Caco-2 (cell line): ENCODE measurements around the gene ZNF398. TPM values are rescaled to one million over a fixed set of nuclear protein-coding genes. Genes with fewer than 3 reads are reported as not detected.
A peak's percentile ranks its signal among the peaks of the same experiment; 100 is the strongest.

Source experiments
- BruUV-seq: library from RNA; stranded (reverse); fragments of 400-500 nt; replicated peaks from 2 replicates; lab custom pipeline; 2021; lab: Mats Ljungman, UMichigan
- CTCF ChIA-PET: fragments of 300-600 bp; sonication (Branson Sonifier 250); formaldehyde crosslinking; loops from one replicate; lab custom pipeline; 2022; ENCODE audit warnings: antibody characterized with exemption; lab: Charles Lee
- POLR2A ChIA-PET: fragments of 300-600 bp; sonication (Branson Sonifier 250); formaldehyde crosslinking; loops from one replicate; lab custom pipeline; 2022; ENCODE audit warnings: antibody characterized with exemption; lab: Charles Lee
- DNase-seq, 2 experiments: peaks; one replicate each; pipeline versions ENCODE4 v3.0.0 to v3.0.0-alpha.2; 2020 to 2022
- H3K27me3 ChIP-seq: replicated peaks from 2 replicates; pipeline ENCODE4 v1.6.0; 2011; ENCODE audit warnings: low read length; ENCODE audit not compliant: control insufficient read depth, insufficient read depth
- H3K36me3 ChIP-seq: 2 replicates; pipeline ENCODE4 v1.5.1; 2011; ENCODE audit warnings: low read length; ENCODE audit not compliant: control insufficient read depth, insufficient read depth
- H3K4me1 ChIP-seq: fragments of 250-450 bp; sonication (Bioruptor Pico); 2 replicates; pipeline ENCODE4 v1.5.1; 2020; ENCODE audit warnings: mild to moderate bottlenecking
- H3K4me3 ChIP-seq: 2 replicates; pipeline ENCODE4 v1.5.1; 2011; ENCODE audit warnings: low read depth, mild to moderate bottlenecking, control low read depth, low read length
- H3K9me3 ChIP-seq: fragments of 250-450 bp; sonication (Bioruptor Pico); 2 replicates; pipeline ENCODE4 v1.5.1; 2020; ENCODE audit warnings: mild to moderate bottlenecking, moderate library complexity
- H3K27ac Mint-ChIP-seq: one replicate; pipeline ENCODE4 v1.8.0; 2022; ENCODE audit warnings: mixed read lengths; ENCODE audit not compliant: unreplicated experiment
- H3K27me3 Mint-ChIP-seq: one replicate; pipeline ENCODE4 v1.8.0; 2022; ENCODE audit warnings: mixed read lengths; ENCODE audit not compliant: insufficient read depth, unreplicated experiment
- H3K36me3 Mint-ChIP-seq: one replicate; pipeline ENCODE4 v1.8.0; 2022; ENCODE audit warnings: mild to moderate bottlenecking, mixed read lengths; ENCODE audit not compliant: insufficient read depth, unreplicated experiment
- H3K4me1 Mint-ChIP-seq: one replicate; pipeline ENCODE4 v1.8.0; 2022; ENCODE audit warnings: low read depth, mixed read lengths; ENCODE audit not compliant: unreplicated experiment
- H3K4me3 Mint-ChIP-seq: one replicate; pipeline ENCODE4 v1.8.0; 2022; ENCODE audit warnings: mild to moderate bottlenecking, moderate library complexity, mixed read lengths; ENCODE audit not compliant: unreplicated experiment
- H3K9me3 Mint-ChIP-seq: one replicate; pipeline ENCODE4 v1.8.0; 2022; ENCODE audit warnings: mixed read lengths; ENCODE audit not compliant: unreplicated experiment
- intact Hi-C: fragments of 100-400 bp; cut with micrococcal nuclease; formaldehyde crosslinking; loops from one replicate; pipeline ENCODE4 v1.10.0; 2022; ENCODE audit not compliant: unreplicated experiment
- total RNA-seq: library from RNA; stranded (reverse); gene quantifications from 2 replicates; pipeline ENCODE4 v1.2.3, GENCODE V29; 2022
- TF ChIP-seq, protein P1 (sequence below), 2 experiments: fragments of 200-600 bp in 1 of 2; IDR thresholded peaks; 1 replicate in 1 of 2; 2 replicates in 1 of 2; pipeline versions ENCODE4 v1.5.1 to v1.8.0; 2011 to 2022; ENCODE audit warnings: antibody characterized with exemption in 1 of 2, control low read depth in 1 of 2, inconsistent platforms in 1 of 2, low read depth in 1 of 2, low read length in 1 of 2, mild to moderate bottlenecking in 1 of 2, moderate library complexity in 1 of 2; ENCODE audit not compliant: insufficient read depth in 1 of 2, severe bottlenecking in 1 of 2, unreplicated experiment in 1 of 2

The ZNF398 gene
- total RNA-seq, 1 experiment from 2014 or later = 13.4 TPM

DNA sequence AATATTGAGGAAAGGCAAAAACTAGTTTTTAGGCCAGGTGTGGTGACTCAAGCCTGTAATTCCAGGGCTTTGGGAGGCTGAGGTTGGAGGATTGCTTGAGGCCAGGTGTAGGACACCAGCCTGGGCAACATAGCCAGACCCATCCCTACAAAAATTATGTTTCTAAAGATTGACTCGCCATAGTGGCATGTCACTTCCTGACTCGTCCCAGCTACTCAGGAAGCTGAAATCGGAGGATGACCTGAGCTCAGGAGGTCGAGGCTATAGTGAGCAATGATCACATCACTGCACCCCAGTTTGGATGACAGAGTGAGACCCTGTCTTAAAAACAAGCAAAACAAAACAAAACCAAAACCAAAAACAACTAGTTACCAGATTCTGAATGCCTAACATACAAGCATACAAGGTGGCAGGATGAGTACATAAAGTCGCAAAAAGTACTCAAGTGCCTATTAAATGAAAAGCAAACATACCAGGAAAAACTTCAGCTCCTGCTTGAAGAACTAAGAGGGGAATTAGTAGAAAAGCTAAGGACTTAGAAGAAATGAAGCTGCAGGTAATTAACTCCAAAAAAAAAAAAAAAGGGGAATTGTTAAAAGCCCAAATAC, 14.1 kb downstream of the ZNF398 start:
- no peak for DNase-seq
- no peaks in the 10 kb centered on the region for H3K9me3 Mint-ChIP-seq
- CTCF ChIA-PET = interaction anchor here (1.6 kb wide), 1 partner anchor 14 kb away, joined by 3 read pairs; the partner anchor contains the start of gene ZNF398
- Histone ChIP-seq H3K27me3 (no peaks in the 10 kb centered on the region), H3K9me3 (no peaks in the 10 kb centered on the region), H3K4me1 (no peaks in the 10 kb centered on the region), H3K4me3 (no peak overlapping the region), H3K36me3 (no peaks in the 10 kb centered on the region)
- intact Hi-C loops = no loop called here
- peaks cover 66% of the 10 kb centered on the region for H3K36me3 Mint-ChIP-seq
- no peak overlapping the region for H3K4me3 Mint-ChIP-seq
- POLR2A ChIA-PET = no interaction called here
- BruUV-seq = no TSS peak
- no peaks in the 10 kb centered on the region for H3K4me1 Mint-ChIP-seq
- TF ChIP-seq, protein P1, sequence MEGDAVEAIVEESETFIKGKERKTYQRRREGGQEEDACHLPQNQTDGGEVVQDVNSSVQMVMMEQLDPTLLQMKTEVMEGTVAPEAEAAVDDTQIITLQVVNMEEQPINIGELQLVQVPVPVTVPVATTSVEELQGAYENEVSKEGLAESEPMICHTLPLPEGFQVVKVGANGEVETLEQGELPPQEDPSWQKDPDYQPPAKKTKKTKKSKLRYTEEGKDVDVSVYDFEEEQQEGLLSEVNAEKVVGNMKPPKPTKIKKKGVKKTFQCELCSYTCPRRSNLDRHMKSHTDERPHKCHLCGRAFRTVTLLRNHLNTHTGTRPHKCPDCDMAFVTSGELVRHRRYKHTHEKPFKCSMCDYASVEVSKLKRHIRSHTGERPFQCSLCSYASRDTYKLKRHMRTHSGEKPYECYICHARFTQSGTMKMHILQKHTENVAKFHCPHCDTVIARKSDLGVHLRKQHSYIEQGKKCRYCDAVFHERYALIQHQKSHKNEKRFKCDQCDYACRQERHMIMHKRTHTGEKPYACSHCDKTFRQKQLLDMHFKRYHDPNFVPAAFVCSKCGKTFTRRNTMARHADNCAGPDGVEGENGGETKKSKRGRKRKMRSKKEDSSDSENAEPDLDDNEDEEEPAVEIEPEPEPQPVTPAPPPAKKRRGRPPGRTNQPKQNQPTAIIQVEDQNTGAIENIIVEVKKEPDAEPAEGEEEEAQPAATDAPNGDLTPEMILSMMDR (IDR thresholded peaks at IDR 0.05; ENCODE audit: insufficient read depth in 1 of 2, low read depth in 1 of 2, low read length in 1 of 2, severe bottlenecking in 1 of 2, unreplicated experiment in 1 of 2) = no peak
- H3K27me3 Mint-ChIP-seq = no peaks in the 10 kb centered on the region
- peak overlapping the region; percentile 40 for H3K27ac Mint-ChIP-seq

DNA sequence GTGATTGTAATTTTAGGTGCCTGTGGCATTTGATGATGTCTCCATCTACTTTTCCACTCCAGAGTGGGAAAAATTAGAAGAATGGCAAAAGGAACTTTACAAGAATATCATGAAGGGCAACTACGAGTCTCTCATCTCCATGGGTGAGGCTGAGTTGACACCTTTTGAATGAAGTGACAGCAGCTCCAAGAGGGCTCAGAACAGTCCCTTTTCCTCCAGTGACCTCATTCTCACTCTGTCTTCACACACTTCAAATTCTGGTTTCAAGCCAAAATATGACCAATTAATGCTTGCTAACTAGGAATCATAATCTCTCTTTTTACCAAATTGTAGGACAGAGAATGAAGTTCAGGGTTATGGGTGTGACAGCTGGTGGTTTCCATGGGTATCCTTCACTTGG, 18.9 kb downstream of the ZNF398 start:
- no peak overlapping the region for H3K4me3 ChIP-seq
- Mint-ChIP-seq H3K9me3 (no peaks in the 10 kb centered on the region), H3K27ac (no peak overlapping the region), H3K36me3 (peaks cover 76% of the 10 kb centered on the region), H3K27me3 (no peaks in the 10 kb centered on the region), H3K4me1 (no peaks in the 10 kb centered on the region), H3K4me3 (no peak overlapping the region)
- no TSS peak for BruUV-seq
- POLR2A ChIA-PET = no interaction called here
- H3K27me3 ChIP-seq = no peaks in the 10 kb centered on the region
- intact Hi-C loops = no loop called here
- CTCF ChIA-PET = interaction anchor here (0.6 kb wide), 1 partner anchor 139 kb away, joined by 3 read pairs; no protein-coding TSS in a partner anchor
- TF ChIP-seq, protein P1 (IDR thresholded peaks at IDR 0.05; ENCODE audit: insufficient read depth in 1 of 2, low read depth in 1 of 2, low read length in 1 of 2, severe bottlenecking in 1 of 2, unreplicated experiment in 1 of 2) = no peak
- no peaks in the 10 kb centered on the region for H3K4me1 ChIP-seq
- H3K9me3 ChIP-seq = no peaks in the 10 kb centered on the region
- no peaks in the 10 kb centered on the region for H3K36me3 ChIP-seq
- DNase-seq = no peak

DNA sequence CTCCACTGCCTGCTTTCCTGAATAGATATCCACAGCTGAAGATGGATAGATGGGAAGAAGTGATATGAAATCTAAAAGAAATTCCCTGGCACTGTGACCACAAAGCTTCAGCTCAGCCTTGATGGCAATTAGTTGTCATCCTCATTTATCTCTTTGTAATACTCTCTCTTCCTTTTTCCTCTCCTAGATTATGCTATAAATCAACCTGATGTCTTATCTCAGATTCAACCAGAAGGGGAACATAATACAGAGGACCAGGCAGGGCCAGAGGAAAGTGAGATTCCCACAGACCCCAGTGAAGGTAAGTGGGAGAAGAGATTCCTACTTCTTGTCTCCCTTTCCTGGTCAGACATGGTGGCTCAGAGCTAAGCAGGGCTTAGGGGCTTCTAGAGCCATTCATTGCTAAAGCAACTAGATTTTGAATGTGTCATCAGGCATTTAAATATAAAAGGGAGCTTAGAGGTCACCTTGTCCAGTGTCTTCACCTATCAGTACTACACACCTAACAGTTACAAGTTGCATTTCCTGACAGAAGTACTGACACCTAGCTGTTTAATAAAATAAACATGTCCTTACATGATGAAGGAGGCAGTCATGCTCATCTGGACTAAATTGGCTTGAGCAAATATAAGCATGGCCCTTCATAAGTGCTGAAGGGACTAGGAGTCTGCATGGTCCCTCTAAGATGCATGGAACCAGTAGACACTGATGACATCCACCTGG, 19.5 kb downstream of the ZNF398 start:
- TF ChIP-seq, protein P1 (IDR thresholded peaks at IDR 0.05; ENCODE audit: insufficient read depth in 1 of 2, low read depth in 1 of 2, low read length in 1 of 2, severe bottlenecking in 1 of 2, unreplicated experiment in 1 of 2) = no peak
- POLR2A ChIA-PET = no interaction called here

More for the DNA sequence above, 19.5 kb downstream of the ZNF398 start:
- H3K27me3 Mint-ChIP-seq = no peaks in the 10 kb centered on the region
- intact Hi-C loops = no loop called here
- H3K9me3 Mint-ChIP-seq = no peaks in the 10 kb centered on the region
- H3K4me3 ChIP-seq = no peak overlapping the region
- no peaks in the 10 kb centered on the region for H3K4me1 ChIP-seq
- BruUV-seq = no TSS peak
- peaks cover 76% of the 10 kb centered on the region for H3K36me3 Mint-ChIP-seq
- H3K36me3 ChIP-seq = no peaks in the 10 kb centered on the region
- no peak for DNase-seq
- no peaks in the 10 kb centered on the region for H3K4me1 Mint-ChIP-seq
- CTCF ChIA-PET = interaction anchor here (0.6 kb wide), 1 partner anchor 140 kb away, joined by 3 read pairs; no protein-coding TSS in a partner anchor
- H3K27me3 ChIP-seq = no peaks in the 10 kb centered on the region
- no peaks in the 10 kb centered on the region for H3K9me3 ChIP-seq
- no peak overlapping the region for H3K4me3 Mint-ChIP-seq
- no peak overlapping the region for H3K27ac Mint-ChIP-seq
